OCI-LY1 (cell line): ENCODE data around the gene CCPG1.

ENCODE experiments used
- H2AFZ ChIP-seq: fragments of 200-600 bp; sonication (generic), shearing (Covaris generic); 2 replicates; pipeline ENCODE4 v1.6.0; 2014; ENCODE audit warnings: antibody characterized with exemption, mild to moderate bottlenecking, low read length
- H3F3A ChIP-seq: fragments of 200-600 bp; sonication (generic), shearing (Covaris generic); 2 replicates; pipeline ENCODE4 v1.6.0; 2014; ENCODE audit warnings: mild to moderate bottlenecking, antibody characterized with exemption, low read length, moderate library complexity; ENCODE audit not compliant: insufficient read depth
- H3K27ac ChIP-seq: fragments of 200-600 bp; sonication (generic); 2 replicates; pipeline ENCODE4 v1.5.1; 2014; ENCODE audit warnings: low read length, mixed run types, mild to moderate bottlenecking, low read depth; ENCODE audit not compliant: poor library complexity, severe bottlenecking
- H3K27me3 ChIP-seq: fragments of 200-600 bp; sonication (generic); 2 replicates; pipeline ENCODE4 v1.6.0; 2014; ENCODE audit warnings: antibody characterized with exemption, mild to moderate bottlenecking, low read length, moderate library complexity; ENCODE audit not compliant: insufficient read depth
- H3K36me3 ChIP-seq: fragments of 200-600 bp; sonication (generic); 2 replicates; pipeline ENCODE4 v1.6.1; 2014; ENCODE audit warnings: mild to moderate bottlenecking, antibody characterized with exemption, low read length, moderate library complexity, mixed read lengths; ENCODE audit not compliant: insufficient read depth
- H3K4me1 ChIP-seq: fragments of 200-600 bp; sonication (generic); 2 replicates; pipeline ENCODE4 v1.5.1; 2014; ENCODE audit warnings: mild to moderate bottlenecking, low read length, moderate library complexity; ENCODE audit not compliant: insufficient read depth, severe bottlenecking
- H3K4me2 ChIP-seq: fragments of 200-600 bp; sonication (generic), shearing (Covaris generic); 2 replicates; pipeline ENCODE4 v1.6.1; 2014; ENCODE audit warnings: low read length
- H3K4me3 ChIP-seq: fragments of 200-600 bp; sonication (generic); 2 replicates; pipeline ENCODE4 v1.5.1; 2014; ENCODE audit warnings: low read length, low read depth, mild to moderate bottlenecking, mixed read lengths; ENCODE audit not compliant: poor library complexity, severe bottlenecking
- H3K79me2 ChIP-seq: fragments of 200-600 bp; shearing (Covaris generic); 2 replicates; pipeline ENCODE4 v1.6.1; 2016; ENCODE audit warnings: mixed run types, low read length, mixed read lengths; ENCODE audit not compliant: insufficient read depth
- H3K9ac ChIP-seq: fragments of 200-600 bp; sonication (generic), shearing (Covaris generic); 2 replicates; pipeline ENCODE4 v1.6.1; 2014; ENCODE audit warnings: mild to moderate bottlenecking, low read length, mixed read lengths
- H3K9me2 ChIP-seq: fragments of 200-600 bp; sonication (generic), shearing (Covaris generic); 2 replicates; pipeline ENCODE4 v1.6.1; 2014; ENCODE audit warnings: low read depth, mild to moderate bottlenecking, low read length, mixed read lengths
- H3K9me3 ChIP-seq: fragments of 200-600 bp; shearing (Covaris generic); 2 replicates; pipeline ENCODE4 v1.6.1; 2014; ENCODE audit warnings: low read length, mixed read lengths
- H4K20me1 ChIP-seq: fragments of 200-600 bp; sonication (generic), shearing (Covaris generic); 2 replicates; pipeline ENCODE4 v1.6.0; 2016; ENCODE audit warnings: mild to moderate bottlenecking, low read length; ENCODE audit not compliant: insufficient read depth
- CTCF ChIP-seq: fragments of 200-600 bp; sonication (generic), shearing (Covaris generic); IDR thresholded peaks from 2 replicates; pipeline ENCODE4 v1.5.1; 2017; ENCODE audit warnings: mild to moderate bottlenecking, antibody characterized with exemption, low read length, moderate library complexity, mixed read lengths
- EZH2 ChIP-seq: fragments of 200-600 bp; sonication (generic), shearing (Covaris generic); IDR thresholded peaks from 2 replicates; pipeline ENCODE4 v1.8.0; 2017; ENCODE audit warnings: borderline replicate concordance, mixed run types, mild to moderate bottlenecking, antibody characterized with exemption, low read length, moderate library complexity, mixed read lengths

CCPG1 gene

GRCh38 chr15:55349282-55349681 lies 58.9 kb downstream of the CCPG1 start:
- Histone ChIP-seq H3K36me3 (peaks cover 28% of the 10 kb centered on the region; the same call in 1 of the 2 replicates), H3K4me3 (no peak overlapping the region), H3K4me2 (no peak overlapping the region), H3K4me1 (peaks cover 2% of the 10 kb centered on the region), H3F3A (no peaks in the 10 kb centered on the region), H2AFZ (no peak overlapping the region), H4K20me1 (no peaks in the 10 kb centered on the region), H3K9me2 (no peaks in the 10 kb centered on the region), H3K27ac (no peak overlapping the region), H3K79me2 (no peaks in the 10 kb centered on the region), H3K27me3 (no peaks in the 10 kb centered on the region), H3K9me3 (no peaks in the 10 kb centered on the region), H3K9ac (no peak overlapping the region)
- TF ChIP-seq CTCF (no peak), EZH2 (no peak)

GRCh38 chr15:55348281-55348778 lies 59.8 kb downstream of the CCPG1 start:
- no peaks in the 10 kb centered on the region for H3F3A ChIP-seq
- H3K27ac ChIP-seq: no peak overlapping the region
- no peak overlapping the region for H3K4me3 ChIP-seq
- no peaks in the 10 kb centered on the region for H4K20me1 ChIP-seq
- no peaks in the 10 kb centered on the region for H3K9me3 ChIP-seq
- H3K4me1 ChIP-seq: peaks cover 3% of the 10 kb centered on the region
- no peak overlapping the region for H3K9ac ChIP-seq
- H3K4me2 ChIP-seq: no peak overlapping the region
- peaks cover 36% of the 10 kb centered on the region for H3K36me3 ChIP-seq
- TF ChIP-seq CTCF (no peak), EZH2 (no peak)
- H3K79me2 ChIP-seq: no peaks in the 10 kb centered on the region
- no peak overlapping the region for H2AFZ ChIP-seq
- H3K9me2 ChIP-seq: no peaks in the 10 kb centered on the region
- no peaks in the 10 kb centered on the region for H3K27me3 ChIP-seq

GRCh38 chr15:55344206-55344605 lies 64.0 kb downstream of the CCPG1 start:
- no peaks in the 10 kb centered on the region for H3K9me3 ChIP-seq
- no peak overlapping the region for H3K4me2 ChIP-seq
- H3K4me3 ChIP-seq: no peak overlapping the region
- H3K9ac ChIP-seq: no peak overlapping the region
- peak overlapping the region; percentile 22 for H3K27ac ChIP-seq
- H2AFZ ChIP-seq: no peak overlapping the region
- peaks cover 51% of the 10 kb centered on the region for H3K36me3 ChIP-seq
- no peaks in the 10 kb centered on the region for H3F3A ChIP-seq
- no peaks in the 10 kb centered on the region for H4K20me1 ChIP-seq
- H3K27me3 ChIP-seq: no peaks in the 10 kb centered on the region
- peaks cover 3% of the 10 kb centered on the region for H3K4me1 ChIP-seq
- no peaks in the 10 kb centered on the region for H3K79me2 ChIP-seq
- TF ChIP-seq CTCF: no peak
- no peak for TF ChIP-seq EZH2
- no peaks in the 10 kb centered on the region for H3K9me2 ChIP-seq
